H9 (cell line): Measurements from ENCODE around the gene DXO. TPM values are rescaled to one million over a fixed set of nuclear protein-coding genes. Genes with fewer than 3 reads are reported as not detected.

Experiments used
- DNase-seq: peaks from one replicate; pipeline ENCODE4 v3.0.0-alpha.2; 2017
- H2AFZ ChIP-seq: one replicate; pipeline ENCODE4 v1.6.1; 2013; ENCODE audit warnings: mild to moderate bottlenecking, low read length, control low read depth, moderate library complexity
- H2AK5ac ChIP-seq: 2 replicates; pipeline ENCODE4 v1.6.1; 2013; ENCODE audit warnings: low read length, control low read depth, mixed read lengths; ENCODE audit not compliant: insufficient read length
- H2BK120ac ChIP-seq: one replicate; pipeline ENCODE4 v1.6.1; 2013; ENCODE audit warnings: low read depth, mild to moderate bottlenecking, low read length, control low read depth, inconsistent platforms; ENCODE audit not compliant: poor library complexity, severe bottlenecking
- H2BK12ac ChIP-seq: 2 replicates; pipeline ENCODE4 v1.6.1; 2013; ENCODE audit warnings: low read length, control low read depth, mixed read lengths, low read depth; ENCODE audit not compliant: insufficient read length
- H2BK15ac ChIP-seq: 2 replicates; pipeline ENCODE4 v1.6.1; 2013; ENCODE audit warnings: low read depth, low read length, control low read depth
- H2BK20ac ChIP-seq: one replicate; pipeline ENCODE4 v1.6.1; 2013; ENCODE audit warnings: low read depth, mild to moderate bottlenecking, low read length, control low read depth, inconsistent platforms; ENCODE audit not compliant: poor library complexity, severe bottlenecking
- H2BK5ac ChIP-seq: 2 replicates; pipeline ENCODE4 v1.6.1; 2013; ENCODE audit warnings: low read length, control low read depth, mixed read lengths; ENCODE audit not compliant: insufficient read length
- H3K14ac ChIP-seq: 2 replicates; pipeline ENCODE4 v1.6.1; 2013; ENCODE audit warnings: low read length, control low read depth; ENCODE audit not compliant: insufficient read depth
- H3K18ac ChIP-seq: 2 replicates; pipeline ENCODE4 v1.6.1; 2013; ENCODE audit warnings: low read depth, mild to moderate bottlenecking, mixed read lengths, low read length, control low read depth; ENCODE audit not compliant: insufficient read length
- H3K23ac ChIP-seq: 2 replicates; pipeline ENCODE4 v1.6.1; 2013; ENCODE audit warnings: low read length, control low read depth, mixed read lengths, low read depth; ENCODE audit not compliant: insufficient read length
- H3K23me2 ChIP-seq: 2 replicates; pipeline ENCODE4 v1.6.1; 2013; ENCODE audit warnings: low read depth, mild to moderate bottlenecking, mixed read lengths, low read length, control low read depth; ENCODE audit not compliant: insufficient read length, poor library complexity, severe bottlenecking
- H3K27ac ChIP-seq: 2 replicates; pipeline ENCODE4 v1.5.1; 2013; ENCODE audit warnings: low read length, control low read depth, mixed read lengths, low read depth; ENCODE audit not compliant: insufficient read length
- H3K27me3 ChIP-seq: 2 replicates; pipeline ENCODE4 v1.6.1; 2013; ENCODE audit warnings: low read length, control low read depth, inconsistent platforms; ENCODE audit not compliant: insufficient read depth
- H3K4ac ChIP-seq: 2 replicates; pipeline ENCODE4 v1.6.1; 2013; ENCODE audit warnings: low read depth, mild to moderate bottlenecking, control low read depth, inconsistent platforms, low read length, moderate library complexity
- H3K4me1 ChIP-seq: 2 replicates; pipeline ENCODE4 v1.6.1; 2013; ENCODE audit warnings: low read length, control low read depth, inconsistent platforms; ENCODE audit not compliant: insufficient read depth
- H3K4me2 ChIP-seq: 2 replicates; pipeline ENCODE4 v1.6.1; 2013; ENCODE audit warnings: low read length, control low read depth, mixed read lengths; ENCODE audit not compliant: insufficient read length, insufficient read depth
- H3K56ac ChIP-seq: 2 replicates; pipeline ENCODE4 v1.6.1; 2013; ENCODE audit warnings: low read depth, mild to moderate bottlenecking, mixed read lengths, low read length, control low read depth; ENCODE audit not compliant: insufficient read length
- H3K79me1 ChIP-seq: 2 replicates; pipeline ENCODE4 v1.6.1; 2013; ENCODE audit warnings: low read depth, mild to moderate bottlenecking, moderate library complexity, low read length, control low read depth, inconsistent platforms; ENCODE audit not compliant: insufficient read depth, poor library complexity, severe bottlenecking
- H3K79me2 ChIP-seq: 2 replicates; pipeline ENCODE4 v1.6.1; 2013; ENCODE audit warnings: low read length, control low read depth, inconsistent platforms; ENCODE audit not compliant: insufficient read depth
- H3K9ac ChIP-seq: 2 replicates; pipeline ENCODE4 v1.6.1; 2013; ENCODE audit warnings: low read length, control low read depth, mixed read lengths; ENCODE audit not compliant: insufficient read length; ENCODE audit errors: extremely low read depth
- H3K9me3 ChIP-seq: one replicate; pipeline ENCODE4 v1.6.1; 2013; ENCODE audit warnings: low read depth, low read length, inconsistent platforms; ENCODE audit not compliant: control insufficient read depth
- H3T11ph ChIP-seq: one replicate; pipeline ENCODE4 v1.6.1; 2013; ENCODE audit warnings: mild to moderate bottlenecking, low read length, control low read depth, inconsistent platforms
- H4K20me1 ChIP-seq: one replicate; pipeline ENCODE4 v1.6.1; 2013; ENCODE audit not compliant: control insufficient read depth, insufficient read length, insufficient read depth
- H4K5ac ChIP-seq: 2 replicates; pipeline ENCODE4 v1.6.1; 2013; ENCODE audit warnings: low read depth, mild to moderate bottlenecking, mixed read lengths, low read length, control low read depth; ENCODE audit not compliant: insufficient read length
- H4K8ac ChIP-seq: replicated peaks from 2 replicates; pipeline ENCODE4 v1.6.1; 2013; ENCODE audit warnings: low read length, control low read depth, mixed read lengths, low read depth; ENCODE audit not compliant: insufficient read length
- H4K91ac ChIP-seq: 2 replicates; pipeline ENCODE4 v1.6.1; 2013; ENCODE audit warnings: low read depth, mild to moderate bottlenecking, moderate library complexity, mixed read lengths, low read length, control low read depth; ENCODE audit not compliant: insufficient read length
- H3K27ac Mint-ChIP-seq, 3 experiments: 2 replicates in 2 of 3; 3 replicates in 1 of 3; pipeline ENCODE4 v1.8.0; 2020 to 2021; ENCODE audit warnings: mixed read lengths in 3 of 3, mild to moderate bottlenecking in 1 of 3, moderate library complexity in 1 of 3
- H3K27me3 Mint-ChIP-seq: 2 replicates; pipeline ENCODE4 v1.8.0; 2021; ENCODE audit warnings: low read depth, mild to moderate bottlenecking, moderate library complexity, mixed read lengths
- H3K36me3 Mint-ChIP-seq, 3 experiments: 2 replicates in 2 of 3; 3 replicates in 1 of 3; pipeline ENCODE4 v1.8.0; 2020 to 2021; ENCODE audit warnings: low read depth in 3 of 3, mixed read lengths in 3 of 3; ENCODE audit not compliant: insufficient read depth in 1 of 3
- H3K4me1 Mint-ChIP-seq, 2 experiments: 2 replicates each; pipeline ENCODE4 v1.8.0; 2020; ENCODE audit warnings: mixed read lengths in 2 of 2
- H3K4me3 Mint-ChIP-seq, 2 experiments: 2 replicates in 1 of 2; 3 replicates in 1 of 2; pipeline ENCODE4 v1.8.0; 2020 to 2021; ENCODE audit warnings: mild to moderate bottlenecking in 2 of 2, mixed read lengths in 2 of 2, moderate library complexity in 1 of 2
- H3K9me3 Mint-ChIP-seq, 2 experiments: 2 replicates in 1 of 2; 3 replicates in 1 of 2; pipeline ENCODE4 v1.8.0; 2020; ENCODE audit warnings: mild to moderate bottlenecking in 2 of 2, mixed read lengths in 2 of 2, moderate library complexity in 1 of 2
- CTCF ChIP-seq: fragments of 200-600 bp; sonication (generic); conservative IDR thresholded peaks from 3 replicates; pipeline ENCODE4 v1.8.0; 2021; ENCODE audit warnings: antibody characterized with exemption, mild to moderate bottlenecking
- WGBS: extraction: QIAGEN DNeasy Blood & Tissue Kit; methylation state at CpG from one replicate; pipeline ENCODE4 v1.1.7; 2013; ENCODE audit warnings: missing lambda C conversion rate, low lambda C conversion rate, mixed read lengths; ENCODE audit not compliant: insufficient read length; ENCODE audit errors: extremely low coverage; 5-methylcytosine and 5-hydroxymethylcytosine counted together
- total RNA-seq: library from RNA; stranded (reverse); gene quantifications from 2 replicates; pipeline ENCODE4 v1.2.1, GENCODE V29; 2021

DXO gene
- total RNA-seq, 1 experiment from 2014 or later, result 21.6 TPM

DNA sequence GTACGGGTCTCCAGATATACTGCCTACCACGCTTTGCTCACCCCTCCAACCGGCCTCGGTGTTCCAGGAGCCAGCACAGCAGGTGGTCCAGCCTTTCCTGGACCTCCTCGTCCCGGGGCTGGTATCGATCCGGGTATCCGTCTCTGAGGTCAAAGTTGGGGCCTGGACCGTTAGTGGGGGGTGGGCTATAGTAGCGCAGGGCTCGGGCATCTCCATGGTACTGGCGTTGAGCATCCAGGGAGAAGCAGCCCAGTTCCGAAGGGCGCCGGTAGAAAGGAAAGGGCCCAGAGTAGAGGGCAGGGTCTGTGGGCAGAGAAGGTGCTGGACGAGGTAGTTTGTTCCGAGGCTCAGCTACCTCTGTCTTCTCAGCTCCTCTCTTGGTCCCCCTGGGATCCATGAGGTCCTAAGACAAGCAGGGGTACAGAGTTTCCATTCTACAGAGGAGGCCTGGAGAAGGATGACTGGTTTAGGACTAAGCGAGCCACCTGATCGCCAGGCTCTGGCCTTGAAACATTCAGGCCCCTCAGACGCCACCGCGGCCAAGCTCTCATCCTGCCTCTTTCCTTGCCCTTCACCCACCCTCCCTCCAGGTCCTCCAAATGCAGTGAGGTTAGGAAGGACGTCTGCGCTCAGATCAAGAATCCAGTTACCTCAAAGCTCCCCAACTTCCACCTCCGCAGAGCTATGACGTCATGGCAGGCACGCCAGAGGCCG is 502 bp downstream of the DXO start:
- Histone ChIP-seq H3K4me1 (peaks cover 3% of the 10 kb centered on the region; the same call in 1 of the 2 replicates), H3K23ac (no peak overlapping the region), H2AFZ (no peak overlapping the region), H2BK20ac (no peak overlapping the region), H2BK5ac (no peak overlapping the region), H3K14ac (peak overlapping the region; percentile 26; the same call in 1 of the 2 replicates), H4K5ac (peak overlapping the region; percentile 13), H3K9ac (peak overlapping the region; percentile 59), H3K79me1 (no peaks in the 10 kb centered on the region), H3K4me2 (peak overlapping the region; percentile 94), H3K4ac (0 out of 2 replicates have a peak overlapping the region, but pooled peaks have one; percentile 3), H3K23me2 (peaks cover 6% of the 10 kb centered on the region), H4K91ac (peak overlapping the region; percentile 2), H2AK5ac (no peak overlapping the region), H4K8ac (no peak overlapping the region), H3K27ac (peak overlapping the region; percentile 16), H2BK120ac (no peak overlapping the region), H3T11ph (no peak overlapping the region), H2BK15ac (no peak overlapping the region), H2BK12ac (peak overlapping the region; percentile 18), H4K20me1 (no peaks in the 10 kb centered on the region), H3K18ac (peak overlapping the region; percentile 78), H3K56ac (no peak overlapping the region), H3K79me2 (no peaks in the 10 kb centered on the region; the same call in 1 of the 2 replicates), H3K27me3 (no peaks in the 10 kb centered on the region), H3K9me3 (no peaks in the 10 kb centered on the region)
- peak overlapping the region; percentile 91 to 97 for H3K4me3 Mint-ChIP-seq
- H3K4me1 Mint-ChIP-seq, result peaks cover 8 to 11% of the 10 kb centered on the region in 2 experiments
- whole genome bisulfite sequencing, result no CpG with 5 or more reads among the region's 29 CpGs
- peak overlapping the region; percentile 95 to 100 (median 100) for H3K27ac Mint-ChIP-seq
- H3K27me3 Mint-ChIP-seq, result no peaks in the 10 kb centered on the region; the same call in 1 of the 2 replicates
- no peak for DNase-seq
- H3K36me3 Mint-ChIP-seq, result peaks cover 33 to 62% (median 56%) of the 10 kb centered on the region in 3 experiments; a peak in 6 of 7 replicates
- TF ChIP-seq CTCF, result no peak
- H3K9me3 Mint-ChIP-seq, result peaks cover 0 to 7% of the 10 kb centered on the region in 2 experiments; a peak in 2 of 5 replicates
